HG02885 (cell line): ENCODE data around the gene ZNF260.
"Not testable (repeated sequence)": the region's sequence is repeated elsewhere in the genome, so short reads cannot be mapped to it uniquely, and the experiment has no call there.

Experiments used
- ATAC-seq: cut with Tn5 transposase; IDR thresholded peaks from one replicate; pipeline ENCODE4 v1.9.1; 2021; ENCODE audit warnings: mild to moderate bottlenecking; ENCODE audit not compliant: unreplicated experiment, poor library complexity

The ZNF260 gene

DNA sequence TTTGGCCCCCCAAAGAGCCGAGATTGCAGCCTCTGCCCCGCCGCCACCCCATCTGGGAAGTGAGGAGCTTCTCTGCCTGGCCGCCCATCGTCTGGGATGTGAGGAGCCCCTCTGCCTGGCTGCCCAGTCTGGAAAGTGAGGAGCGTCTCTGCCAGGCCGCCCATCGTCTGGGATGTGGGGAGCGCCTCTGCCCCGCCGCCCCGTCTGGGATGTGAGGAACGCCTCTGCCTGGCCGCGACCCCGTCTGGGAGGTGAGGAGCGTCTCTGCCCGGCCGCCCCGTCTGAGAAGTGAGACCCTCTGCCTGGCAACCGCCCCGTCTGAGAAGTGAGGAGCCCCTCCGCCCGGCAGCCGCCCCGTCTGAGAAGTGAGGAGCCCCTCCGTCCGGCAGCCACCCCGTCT is 37.2 kb downstream of the ZNF260 start:
- ATAC-seq: not testable (repeated sequence)

DNA sequence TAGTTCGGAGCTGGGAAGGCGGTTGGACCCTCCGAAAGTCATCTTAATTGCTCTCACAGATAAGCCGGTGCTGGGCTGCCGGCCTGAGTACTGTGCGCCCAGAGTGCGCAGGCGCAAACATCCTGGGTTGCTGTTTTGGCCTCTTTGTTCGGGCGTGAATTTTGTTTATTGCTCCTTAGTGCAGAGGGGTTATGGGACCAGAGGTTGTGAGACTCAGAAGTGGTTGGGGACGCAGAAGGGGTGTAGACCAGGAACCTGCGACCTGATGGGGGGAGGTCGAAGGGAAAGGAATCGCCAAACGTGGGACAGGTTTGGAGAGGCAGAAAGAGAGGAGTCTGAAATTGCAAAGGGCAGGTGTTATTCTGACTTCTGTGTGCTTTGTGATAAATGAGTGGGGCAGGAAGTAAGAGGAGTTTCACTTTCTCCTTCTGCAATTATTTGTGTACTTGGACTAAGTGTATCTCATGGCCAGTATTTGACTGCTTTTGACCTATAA is 38.1 kb downstream of the ZNF260 start:
- peak; percentile 59 for ATAC-seq

DNA sequence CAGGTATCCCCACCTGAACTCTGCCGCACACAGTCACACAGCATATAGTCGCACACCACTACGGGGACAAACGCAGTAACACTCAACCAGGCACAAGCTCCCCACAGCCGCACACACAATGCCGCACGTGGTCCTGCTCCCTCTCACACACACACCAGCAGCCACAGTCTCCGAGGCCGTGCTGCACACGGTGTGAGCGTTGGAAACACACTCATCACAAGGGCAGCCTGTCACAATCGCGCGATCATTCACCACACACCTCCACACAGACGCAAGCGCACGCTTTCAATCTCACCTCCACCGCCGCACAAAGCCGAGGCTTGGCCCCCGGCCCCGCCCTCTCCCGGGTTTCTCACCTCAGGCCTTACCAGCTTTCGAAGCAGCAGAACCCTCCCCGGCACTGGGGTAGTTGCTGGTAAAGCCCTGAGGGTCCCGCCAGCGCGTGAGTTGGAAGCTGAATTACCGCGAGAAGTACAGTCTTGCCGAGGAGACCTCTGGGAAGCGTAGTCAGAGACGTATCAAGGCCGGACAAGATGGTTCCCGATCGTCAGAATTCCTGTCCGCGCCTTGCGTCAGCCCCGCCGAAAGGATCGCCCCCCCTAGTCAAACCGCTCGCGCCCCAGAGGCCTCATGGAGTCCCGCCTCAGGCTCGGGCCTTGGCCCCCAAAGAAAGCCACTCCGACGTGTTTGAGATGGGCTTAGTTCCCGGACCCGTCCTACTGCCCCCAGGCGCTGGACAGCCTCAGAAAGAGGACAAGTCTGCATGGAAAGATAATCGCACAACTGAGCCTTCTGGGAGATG is 38.8 kb downstream of the ZNF260 start, which contains the start of gene ZNF566:
ZNF566 (minus strand) TSS at position 444 of the 802 bp plus-strand sequence. CDS start 13,004 bp downstream, outside the sequence.
- ATAC-seq: peak; percentile 88

DNA sequence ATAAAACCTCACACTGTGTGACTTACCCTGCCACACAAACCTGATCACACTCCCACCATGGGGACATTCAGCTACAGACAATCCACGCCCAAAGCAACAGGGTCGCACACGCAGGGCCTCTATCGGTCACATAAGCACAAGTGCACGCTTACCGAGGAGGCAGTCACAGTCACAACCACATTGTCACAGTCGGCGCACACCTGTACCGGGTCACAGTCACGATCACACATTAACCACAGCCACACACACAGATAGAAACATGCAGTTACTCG is 39.3 kb downstream of the ZNF260 start:
- ATAC-seq: peak; percentile 19

DNA sequence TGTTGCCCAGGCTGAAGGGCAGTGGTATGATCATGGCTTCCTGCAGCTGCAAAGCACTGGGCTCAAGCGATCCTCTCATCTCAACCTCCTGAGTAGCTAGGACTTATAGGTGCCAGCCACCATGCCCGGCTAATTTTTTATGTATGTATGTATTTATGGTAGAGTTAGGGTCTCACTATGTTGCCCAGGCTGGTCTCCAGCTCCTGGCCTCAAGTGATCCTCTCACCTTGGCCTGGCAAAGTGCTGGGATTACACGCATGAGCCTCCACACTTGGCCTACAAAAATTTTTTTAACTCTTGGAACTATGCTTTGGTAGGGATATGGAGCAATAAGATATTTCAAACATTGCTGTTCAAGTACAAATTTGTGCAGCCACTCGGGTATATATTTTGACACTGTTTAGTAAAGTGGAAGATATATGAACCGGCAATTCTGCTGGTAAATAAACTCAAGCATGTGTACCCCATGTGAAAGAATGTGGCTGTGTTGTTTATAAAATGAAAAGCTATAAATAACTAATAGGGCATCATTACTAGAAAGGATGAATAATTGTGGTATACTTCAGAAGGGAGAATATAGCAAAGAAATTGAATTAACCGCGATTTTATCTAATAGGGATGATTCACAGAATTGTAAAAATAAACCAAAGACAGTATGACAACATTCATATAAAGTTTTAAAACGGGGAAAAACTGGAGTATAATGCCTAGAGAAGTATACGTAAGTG is 39.8 kb downstream of the ZNF260 start:
- ATAC-seq: no peak

DNA sequence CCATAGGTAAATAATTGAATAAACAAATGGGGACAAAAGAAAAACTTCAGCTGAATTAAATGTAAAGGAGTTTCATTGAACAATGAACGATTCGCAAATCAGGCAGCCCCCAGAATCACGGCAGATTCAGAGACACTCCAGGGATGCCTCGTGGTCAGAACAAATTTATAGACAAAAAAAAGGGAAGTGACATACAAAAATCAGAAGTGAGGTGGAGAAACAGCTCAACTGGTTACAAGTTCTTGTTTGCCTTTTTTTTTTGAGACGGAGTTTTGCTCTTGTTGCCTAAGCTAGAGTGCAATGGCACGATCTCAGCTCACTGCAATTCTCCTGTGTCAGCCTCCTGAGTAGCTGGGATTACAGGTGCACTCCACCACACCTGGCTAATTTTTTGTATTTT is 44.4 kb downstream of the ZNF260 start:
- no peak for ATAC-seq

DNA sequence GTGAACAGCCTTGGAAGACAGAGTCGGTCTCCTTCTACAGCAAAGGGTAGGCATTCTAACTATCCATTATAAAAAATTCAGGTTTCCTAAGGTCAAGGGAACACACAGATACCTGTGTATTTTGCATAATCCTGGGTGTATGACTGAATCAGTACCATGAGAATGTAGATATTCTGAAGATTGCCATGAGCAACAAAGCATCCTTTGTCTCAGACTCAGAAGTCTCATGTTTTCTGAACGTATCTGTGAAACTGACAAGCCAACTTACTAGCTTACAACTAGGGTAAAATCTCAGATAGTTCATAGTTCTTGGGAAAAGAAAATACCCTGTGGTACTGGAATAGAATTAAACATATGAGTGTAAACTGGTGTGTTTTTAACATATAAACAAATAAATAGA is 45.2 kb downstream of the ZNF260 start:
- no peak for ATAC-seq
